Measurements from ENCODE around the gene CIB4. TPM values are rescaled to one million over a fixed set of nuclear protein-coding genes. Genes with fewer than 3 reads are reported as not detected.

Gene CIB4
- total and polyA plus RNA-seq, 7 donors, result not detected

DNA sequence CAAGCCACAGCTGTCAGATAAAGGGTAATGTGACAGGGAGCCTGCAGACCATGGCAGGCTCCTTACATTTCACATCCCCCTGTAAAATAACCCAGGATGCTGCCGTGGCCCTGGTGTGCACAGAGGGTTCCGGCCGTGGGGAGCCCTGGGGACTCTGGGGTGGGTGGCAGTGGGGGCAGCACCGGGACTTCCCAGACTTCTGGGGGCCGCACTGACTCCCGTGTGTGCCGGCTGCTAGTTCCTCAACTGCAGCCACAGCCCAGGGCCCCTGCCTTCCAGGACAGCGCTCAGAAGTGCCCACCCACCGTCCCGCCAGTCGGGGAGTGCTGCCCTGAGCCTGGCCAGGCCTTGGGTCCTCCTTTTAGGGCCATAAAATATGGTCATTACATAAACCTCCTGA lies 56.5 kb downstream of the CIB4 start:
- TF ChIP-seq EP300 (IDR thresholded peaks at IDR 0.05) (no peak), POLR2A (IDR thresholded peaks at IDR 0.05) (no peak)
- 69 to 70% methylated on average over 11 of the region's 11 CpGs for WGBS, 2 donors
- no peak overlapping the region for H3K27ac ChIP-seq
- no peaks in the 10 kb centered on the region for H3K9me3 ChIP-seq
- no peaks in the 10 kb centered on the region for H3K4me1 ChIP-seq
- H3K4me3 ChIP-seq, result no peak overlapping the region
- H3K27me3 ChIP-seq, result peaks cover 0 to 30% (median 0%) of the 10 kb centered on the region in 3 donors
- no peaks in the 10 kb centered on the region for H3K36me3 ChIP-seq
- peak; percentile 24 for DNase-seq
- intact Hi-C loops (cut with DNase I), result no loop called here

DNA sequence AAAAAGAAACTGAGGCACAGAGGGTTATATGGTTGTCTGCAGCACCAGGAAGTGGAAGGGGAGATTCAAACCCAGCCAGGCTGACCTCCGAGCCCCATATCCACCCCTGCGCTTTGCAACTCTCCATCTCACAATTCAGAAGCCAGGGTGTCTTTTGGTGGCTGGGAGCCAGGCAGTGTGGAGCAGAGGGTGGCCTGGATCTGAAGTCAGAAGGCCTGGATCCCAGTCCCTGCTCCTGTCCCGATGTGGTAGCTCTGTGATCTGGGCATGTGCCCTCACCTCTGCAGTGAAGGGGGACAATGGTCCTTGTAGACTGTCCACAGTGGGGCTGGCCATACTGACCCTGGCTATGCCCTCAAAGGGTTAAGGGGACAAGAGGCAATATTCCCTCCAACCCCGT lies 57.0 kb downstream of the CIB4 start:
- DNase-seq, result no peak
- intact Hi-C loops (cut with DNase I), result no loop called here
- 68 to 77% methylated on average over 4 of the region's 4 CpGs for WGBS, 2 donors

DNA sequence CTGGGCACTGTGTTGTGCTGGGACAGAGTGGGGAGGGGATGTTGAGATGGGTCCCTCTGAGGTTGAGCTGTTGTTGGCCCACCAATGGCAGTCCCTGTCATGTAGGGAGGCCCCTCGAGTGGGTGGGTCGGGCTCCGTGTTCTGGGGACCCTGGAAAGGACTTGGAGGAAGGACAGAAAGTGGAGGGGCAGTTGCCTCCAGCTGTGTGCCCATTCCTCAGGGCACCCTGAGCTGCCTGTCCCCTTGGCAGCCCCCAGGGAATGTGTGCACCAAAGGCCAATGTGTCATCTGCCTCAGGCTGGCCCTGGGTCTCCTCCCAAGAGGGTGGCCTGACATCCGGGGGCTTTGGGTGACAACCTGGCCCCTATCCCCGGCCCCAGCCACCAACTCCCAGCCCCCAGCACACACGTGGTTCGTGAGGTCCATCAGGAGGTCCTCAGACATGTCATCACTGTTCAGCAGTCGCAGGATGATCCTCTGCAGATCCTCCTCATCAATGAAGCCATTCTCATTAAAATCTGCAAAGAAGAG lies 57.7 kb downstream of the CIB4 start:
- no peaks in the 10 kb centered on the region for H3K9me3 ChIP-seq
- H3K36me3 ChIP-seq, result no peaks in the 10 kb centered on the region
- DNase-seq, result peak; percentile 48
- peaks cover 0 to 28% (median 0%) of the 10 kb centered on the region in 3 donors for H3K27me3 ChIP-seq
- no peak overlapping the region for H3K27ac ChIP-seq
- H3K4me3 ChIP-seq, result no peak overlapping the region
- no peaks in the 10 kb centered on the region for H3K4me1 ChIP-seq
- 67 to 71% methylated on average over 8 of the region's 8 CpGs for WGBS, 2 donors
- TF ChIP-seq POLR2AphosphoS5 (IDR thresholded peaks at IDR 0.05) (no peak), EP300 (IDR thresholded peaks at IDR 0.05) (no peak), POLR2A (IDR thresholded peaks at IDR 0.05) (no peak)
- TF ChIP-seq, protein P1, sequence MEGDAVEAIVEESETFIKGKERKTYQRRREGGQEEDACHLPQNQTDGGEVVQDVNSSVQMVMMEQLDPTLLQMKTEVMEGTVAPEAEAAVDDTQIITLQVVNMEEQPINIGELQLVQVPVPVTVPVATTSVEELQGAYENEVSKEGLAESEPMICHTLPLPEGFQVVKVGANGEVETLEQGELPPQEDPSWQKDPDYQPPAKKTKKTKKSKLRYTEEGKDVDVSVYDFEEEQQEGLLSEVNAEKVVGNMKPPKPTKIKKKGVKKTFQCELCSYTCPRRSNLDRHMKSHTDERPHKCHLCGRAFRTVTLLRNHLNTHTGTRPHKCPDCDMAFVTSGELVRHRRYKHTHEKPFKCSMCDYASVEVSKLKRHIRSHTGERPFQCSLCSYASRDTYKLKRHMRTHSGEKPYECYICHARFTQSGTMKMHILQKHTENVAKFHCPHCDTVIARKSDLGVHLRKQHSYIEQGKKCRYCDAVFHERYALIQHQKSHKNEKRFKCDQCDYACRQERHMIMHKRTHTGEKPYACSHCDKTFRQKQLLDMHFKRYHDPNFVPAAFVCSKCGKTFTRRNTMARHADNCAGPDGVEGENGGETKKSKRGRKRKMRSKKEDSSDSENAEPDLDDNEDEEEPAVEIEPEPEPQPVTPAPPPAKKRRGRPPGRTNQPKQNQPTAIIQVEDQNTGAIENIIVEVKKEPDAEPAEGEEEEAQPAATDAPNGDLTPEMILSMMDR (IDR thresholded peaks at IDR 0.05), result no peak
- intact Hi-C loops (cut with DNase I), result no loop called here

More for the DNA sequence above, 57.0 kb downstream of the CIB4 start:
- Histone ChIP-seq H3K4me1 (no peaks in the 10 kb centered on the region), H3K27ac (no peak overlapping the region), H3K36me3 (no peaks in the 10 kb centered on the region), H3K9me3 (no peaks in the 10 kb centered on the region), H3K27me3 (peaks cover 0 to 30% (median 0%) of the 10 kb centered on the region in 3 donors), H3K4me3 (no peak overlapping the region)
- TF ChIP-seq EP300 (IDR thresholded peaks at IDR 0.05) (no peak), POLR2AphosphoS5 (IDR thresholded peaks at IDR 0.05) (no peak), POLR2A (IDR thresholded peaks at IDR 0.05) (no peak)
- TF ChIP-seq, protein P1 (IDR thresholded peaks at IDR 0.05), result no peak

DNA sequence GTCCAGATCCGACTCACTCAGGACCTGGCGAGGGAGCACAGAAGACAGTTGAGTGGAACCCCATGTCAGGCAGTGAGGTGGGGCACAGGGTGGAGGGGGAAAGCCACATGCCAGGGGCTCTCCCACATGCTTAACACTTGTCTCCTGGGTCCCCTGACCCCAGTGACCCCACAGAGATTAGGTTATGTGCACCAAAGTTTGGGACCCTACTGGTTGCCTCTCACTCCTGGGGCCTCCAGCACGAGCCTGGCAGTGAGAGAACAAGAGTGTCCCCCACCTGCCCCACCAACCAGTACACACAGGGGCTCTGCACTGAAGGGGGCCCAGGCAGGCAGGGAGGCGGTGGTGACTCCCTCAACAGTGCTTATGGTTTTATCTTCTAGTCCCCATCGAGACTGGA lies 58.3 kb downstream of the CIB4 start:
- Histone ChIP-seq H3K9me3 (no peaks in the 10 kb centered on the region), H3K27ac (no peak overlapping the region), H3K36me3 (no peaks in the 10 kb centered on the region), H3K27me3 (peaks cover 0 to 25% (median 0%) of the 10 kb centered on the region in 3 donors), H3K4me3 (no peak overlapping the region), H3K4me1 (no peaks in the 10 kb centered on the region)
- TF ChIP-seq POLR2A (IDR thresholded peaks at IDR 0.05) (no peak), EP300 (IDR thresholded peaks at IDR 0.05) (no peak), POLR2AphosphoS5 (IDR thresholded peaks at IDR 0.05) (no peak)
- TF ChIP-seq, protein P1 (IDR thresholded peaks at IDR 0.05), result no peak
- DNase-seq, result peak; percentile 37
- intact Hi-C loops (cut with DNase I), result no loop called here
- 88 to 89% methylated on average over 5 of the region's 5 CpGs for WGBS, 2 donors

DNA sequence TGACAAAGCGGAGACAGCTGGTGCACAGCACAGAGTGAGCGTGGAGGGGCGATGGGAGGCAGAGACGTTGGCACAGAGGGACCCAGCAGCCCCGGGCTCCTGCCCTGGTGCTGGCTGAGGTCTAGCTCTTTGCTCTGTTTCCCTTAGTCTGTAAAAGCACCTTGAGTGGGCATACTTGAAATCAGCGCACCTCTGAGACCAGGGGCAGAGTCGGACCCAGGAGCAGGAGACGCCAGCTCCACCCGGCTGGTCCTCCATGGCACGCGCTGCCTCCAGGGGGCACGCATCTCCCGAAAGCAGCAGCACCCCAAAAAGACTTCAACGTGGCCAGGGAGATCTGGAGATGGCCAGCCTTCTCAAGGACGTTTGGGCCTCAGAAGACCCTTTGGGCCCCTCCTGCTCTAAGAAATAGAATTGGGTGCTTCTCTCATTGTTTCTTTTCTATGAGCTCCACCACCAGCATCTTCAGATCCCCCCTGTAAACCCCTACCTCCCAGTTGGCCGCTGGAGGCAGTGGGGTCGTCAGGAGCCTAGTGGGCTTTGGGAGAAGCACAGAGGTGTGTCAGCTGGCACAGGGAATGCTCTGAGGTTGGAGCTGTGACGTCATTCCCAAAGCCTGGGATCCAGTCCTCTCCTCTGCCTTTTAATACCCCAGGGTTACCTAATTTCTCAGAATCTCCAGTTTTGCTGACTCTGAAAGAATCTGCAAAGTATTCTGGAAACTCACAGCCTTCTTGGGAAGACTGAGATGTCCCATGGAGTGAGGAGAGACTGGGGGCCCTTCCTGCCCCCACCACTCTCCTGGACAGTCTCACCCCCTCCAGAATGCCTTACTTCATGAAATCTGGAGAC lies 58.9 kb downstream of the CIB4 start:
- H3K9me3 ChIP-seq, result no peaks in the 10 kb centered on the region
- no peak overlapping the region for H3K27ac ChIP-seq
- no peak overlapping the region for H3K4me3 ChIP-seq
- intact Hi-C loops (cut with DNase I), result no loop called here
- DNase-seq, result peak; percentile 44
- no peaks in the 10 kb centered on the region for H3K4me1 ChIP-seq
- no peak for TF ChIP-seq POLR2A (IDR thresholded peaks at IDR 0.05)
- no peak for TF ChIP-seq EP300 (IDR thresholded peaks at IDR 0.05)
- TF ChIP-seq POLR2AphosphoS5 (IDR thresholded peaks at IDR 0.05), result no peak
- TF ChIP-seq, protein P1 (IDR thresholded peaks at IDR 0.05), result no peak
- 86% methylated on average over 18 of the region's 18 CpGs for WGBS, 2 donors
- H3K36me3 ChIP-seq, result no peaks in the 10 kb centered on the region
- H3K27me3 ChIP-seq, result peaks cover 0 to 24% (median 0%) of the 10 kb centered on the region in 3 donors

Data from sigmoid colon (tissue), 7 donors.